ENCODE results near the gene SFRP5.

The SFRP5 gene

GRCh38 chr10:97771913-97772823 is at the start of gene SFRP5:
SFRP5 (minus strand) TSS chr10:97771999; CDS start chr10:97771833, 166 bp downstream.
- DNase-seq = no peak

- DNase-seq = no peak
Measured at GRCh38 chr10:97820096-97820704, 48.4 kb upstream of the SFRP5 start.

DNA sequence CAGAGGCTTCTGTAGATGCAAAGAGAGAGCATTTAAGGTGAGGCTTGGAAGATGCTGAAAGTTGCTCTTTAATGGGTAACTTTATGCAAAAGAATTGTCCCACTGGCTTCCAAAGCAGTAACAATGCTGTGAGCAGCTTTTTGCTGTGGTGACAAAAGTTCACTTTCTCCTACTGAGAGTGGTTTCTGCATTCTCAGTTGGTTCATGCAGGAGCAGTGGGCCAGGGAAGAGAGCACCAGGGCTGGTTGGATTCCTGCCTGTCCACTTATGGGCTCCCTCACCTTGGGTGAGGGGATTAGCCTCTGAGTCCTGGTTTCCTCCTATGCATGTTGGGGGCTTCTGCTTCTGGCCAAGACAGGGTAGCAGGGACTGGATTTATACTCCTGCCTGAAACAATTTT is 46.8 kb upstream of the SFRP5 start:
- DNase-seq = no peak

DNA sequence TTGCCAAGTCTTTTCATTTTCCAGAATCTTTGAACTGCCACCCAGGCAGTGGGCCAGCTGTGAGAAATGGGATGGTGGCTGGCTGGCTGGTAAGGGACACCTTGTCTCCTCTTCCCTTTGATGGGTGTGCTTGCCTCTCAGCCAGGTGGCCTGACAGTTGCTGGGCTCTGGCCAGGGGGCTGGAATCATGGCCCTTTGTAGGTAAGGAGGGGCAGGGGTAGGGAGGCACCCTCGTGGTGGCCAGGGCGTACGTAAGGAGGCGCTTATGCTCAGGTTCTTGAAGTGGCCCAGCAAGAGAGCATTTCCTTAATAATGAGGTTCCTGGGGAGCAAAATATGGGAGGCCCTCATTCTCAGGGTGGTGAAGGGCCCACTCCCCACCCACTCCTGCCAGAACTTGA is 44.8 kb upstream of the SFRP5 start:
- no peak for DNase-seq

DNA sequence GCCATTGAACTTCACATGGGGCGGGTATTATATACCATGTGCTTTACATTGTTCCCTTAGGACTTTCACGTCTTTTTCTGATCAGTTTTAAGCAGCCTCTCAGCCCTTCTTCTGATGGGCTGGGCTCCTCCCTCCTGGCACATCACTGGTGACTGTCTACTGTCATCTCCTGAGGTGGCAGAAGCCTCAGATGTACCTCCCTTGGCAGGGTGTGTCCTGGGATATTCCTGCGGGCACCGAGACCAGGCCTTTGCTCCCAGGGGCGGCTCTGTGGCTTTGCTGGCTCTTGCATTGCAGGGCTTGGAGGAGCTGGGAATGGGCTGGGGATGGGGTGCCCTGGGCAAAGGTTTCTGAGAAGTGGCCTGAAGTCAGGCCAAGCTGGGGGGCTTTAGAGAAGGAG is 43.2 kb upstream of the SFRP5 start:
- DNase-seq = no peak

- no peak for DNase-seq
Measured at GRCh38 chr10:97813311-97813710, 41.5 kb upstream of the SFRP5 start.

GRCh38 chr10:97812696-97813095 is 40.9 kb upstream of the SFRP5 start:
- no peak for DNase-seq

- no peak for DNase-seq
Measured at GRCh38 chr10:97811958-97812357, 40.2 kb upstream of the SFRP5 start.

- DNase-seq = no peak
Measured at GRCh38 chr10:97810446-97810845, 38.6 kb upstream of the SFRP5 start.

- DNase-seq = no peak
Measured at GRCh38 chr10:97805949-97806348, 34.1 kb upstream of the SFRP5 start.

GRCh38 chr10:97805096-97805884 is 33.5 kb upstream of the SFRP5 start:
- peak in 1 of 14 donors; percentile 36 for DNase-seq

DNA sequence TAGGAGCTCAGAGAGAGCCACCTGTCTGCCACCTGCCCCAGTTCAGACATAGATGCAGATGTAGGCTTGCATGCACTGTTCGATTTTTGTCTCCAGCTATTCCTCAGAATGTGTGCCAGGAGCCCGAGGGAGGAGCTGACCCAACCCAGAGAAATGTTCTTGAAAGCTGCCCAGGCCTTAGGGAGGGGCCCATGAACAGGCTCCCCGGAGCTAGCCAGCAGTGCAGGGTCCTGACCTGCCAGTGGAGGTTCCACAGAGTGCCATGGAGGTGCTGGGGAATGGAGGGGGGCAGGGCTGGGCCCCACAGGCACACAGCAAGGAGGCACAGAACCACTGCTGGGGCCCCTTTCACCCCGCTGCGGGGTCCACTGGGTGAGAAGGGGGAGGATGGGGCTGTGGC is 29.6 kb upstream of the SFRP5 start:
- no peak for DNase-seq

- DNase-seq = no peak
Measured at GRCh38 chr10:97800474-97800873, 28.7 kb upstream of the SFRP5 start.

DNA sequence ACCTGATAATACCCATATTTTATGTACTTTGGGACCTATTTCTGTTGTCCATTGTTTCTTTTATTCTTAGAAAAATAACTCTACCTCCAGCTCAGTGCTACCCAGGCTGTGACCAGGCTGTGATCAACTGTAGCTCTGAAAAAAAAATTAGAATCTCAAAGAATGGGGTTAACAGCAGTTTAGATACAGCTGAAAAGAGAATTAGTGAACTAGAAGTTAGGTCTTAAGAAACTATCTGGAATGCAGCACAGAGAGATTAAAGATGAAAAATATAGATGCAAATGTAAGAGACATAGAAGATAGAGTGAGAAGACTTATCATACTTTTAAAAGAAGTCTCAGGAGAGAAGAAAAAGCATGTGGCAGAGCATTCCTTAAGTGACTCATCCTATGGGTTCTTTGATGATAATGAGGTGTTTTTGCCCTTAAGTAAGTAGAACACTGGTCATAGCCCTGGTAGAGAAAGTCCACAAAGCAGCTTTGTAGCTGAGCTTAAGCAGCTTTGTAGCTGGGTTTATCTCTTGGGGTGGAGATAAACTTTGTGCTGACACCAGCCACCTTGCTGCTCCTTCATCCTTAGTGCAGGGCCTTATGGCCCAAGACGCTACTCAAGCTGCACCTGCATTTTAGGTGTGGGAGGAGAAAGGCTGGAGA is 27.3 kb upstream of the SFRP5 start:
- no peak for DNase-seq

DNA sequence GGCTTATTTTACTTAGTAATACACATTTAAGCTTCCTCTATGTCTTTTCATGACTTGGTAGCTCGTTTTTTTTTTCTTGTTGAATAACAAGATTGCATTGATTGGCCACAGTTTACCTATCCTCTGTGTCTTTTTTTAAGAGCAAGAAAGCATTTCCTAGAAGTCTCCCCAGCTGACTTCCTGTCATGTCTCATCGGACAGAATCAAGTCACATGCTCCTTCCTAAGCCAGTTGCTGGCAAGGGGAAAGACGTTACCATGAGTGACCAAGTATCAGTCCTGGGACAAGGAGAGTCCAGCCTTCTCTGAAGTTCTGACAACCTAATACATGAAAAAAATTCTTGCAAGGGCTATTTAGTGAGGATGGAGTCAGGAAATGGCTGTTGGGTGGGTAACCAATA is 24.9 kb upstream of the SFRP5 start:
- DNase-seq = no peak

DNA sequence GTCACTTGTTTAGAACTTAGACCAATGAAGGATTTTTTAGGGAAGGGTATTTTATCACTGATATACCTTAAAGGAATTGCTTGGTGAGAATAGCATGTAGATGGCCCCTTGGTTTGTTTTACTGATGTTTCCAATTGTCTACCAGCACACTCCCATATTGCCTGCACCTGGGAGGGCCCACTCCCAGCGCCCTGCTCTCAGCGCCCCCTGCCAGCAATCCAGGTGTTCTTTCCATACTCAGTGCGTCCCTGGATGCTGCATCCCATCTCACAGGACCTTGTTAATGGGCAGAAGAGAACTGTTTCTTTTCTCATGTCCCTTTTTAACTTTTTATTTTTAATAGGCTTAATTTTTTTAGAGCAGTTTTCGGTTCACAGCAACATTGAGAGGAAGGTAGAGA is 24.1 kb upstream of the SFRP5 start:
- DNase-seq = no peak

- peak in 13 of 14 donors; percentile 1 to 76 (median 33) for DNase-seq
Measured at GRCh38 chr10:97791824-97792721, 20.3 kb upstream of the SFRP5 start.

GRCh38 chr10:97789770-97790397 is 18.1 kb upstream of the SFRP5 start:
- no peak for DNase-seq

DNA sequence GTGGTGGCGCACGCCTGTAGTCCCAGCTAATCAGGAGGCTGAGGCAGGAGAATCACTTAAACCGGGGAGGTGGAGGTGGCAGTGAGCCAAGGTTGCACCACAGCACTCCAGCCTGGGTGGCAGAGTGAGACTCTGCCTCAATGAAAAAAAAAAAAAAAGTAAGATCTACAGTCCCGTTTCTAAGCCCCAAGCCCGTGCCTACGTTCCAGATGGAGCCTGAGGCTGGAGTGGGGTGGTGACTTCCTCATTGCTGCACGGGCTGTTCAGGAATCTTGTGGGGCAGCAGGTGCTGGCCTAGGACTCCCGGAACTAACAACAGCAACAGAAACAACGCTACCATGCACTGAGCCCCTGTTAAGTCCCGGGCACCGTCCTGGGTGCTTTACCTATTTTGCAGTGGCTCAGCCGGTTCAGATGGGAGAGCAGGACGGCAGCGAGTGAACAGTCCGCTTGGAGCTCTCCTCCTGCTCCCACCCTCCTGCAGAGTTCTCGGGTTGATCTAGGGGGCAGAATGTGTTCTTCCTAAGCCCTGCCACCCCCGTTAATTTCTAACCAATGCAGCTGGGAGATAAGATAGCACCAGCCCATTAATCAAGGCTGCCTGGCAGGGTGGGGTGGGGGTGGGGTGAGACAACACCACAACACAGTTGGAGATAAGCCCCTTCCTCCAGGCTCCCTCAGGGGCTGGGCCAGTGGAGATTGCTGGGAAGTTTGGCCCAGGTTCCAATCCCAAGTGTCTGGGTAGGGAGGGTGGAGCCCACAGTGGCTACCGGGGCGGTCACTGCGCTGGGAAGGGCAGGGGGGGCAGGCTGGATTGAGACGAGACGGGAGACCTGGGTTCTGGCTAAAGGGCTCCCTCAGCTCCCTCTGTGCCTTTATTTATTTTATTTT is 17.0 kb upstream of the SFRP5 start:
- DNase-seq = no peak

GRCh38 chr10:97785731-97786130 is 13.9 kb upstream of the SFRP5 start:
- no peak for DNase-seq
